ENCODE results near the gene GPM6B. TPM values are rescaled to one million over a fixed set of nuclear protein-coding genes. Genes with fewer than 3 reads are reported as not detected.

Gene GPM6B
- total and polyA plus RNA-seq, 2 of the 4 experiments (the other 2 are of a cell fraction): 4.2 to 5.9 TPM

- Histone ChIP-seq H4K91ac (ENCODE audit: insufficient read depth, low read depth, low read length) (no peak overlapping the region), H2BK5ac (ENCODE audit: low read depth, low read length, poor library complexity, severe bottlenecking) (no peak overlapping the region), H3K27ac (ENCODE audit: insufficient read depth, low read length) (no peak overlapping the region), H2BK120ac (ENCODE audit: low read depth, low read length) (no peak overlapping the region), H3K4ac (ENCODE audit: low read depth, low read length) (no peak overlapping the region), H2BK20ac (ENCODE audit: low read depth, low read length) (no peak overlapping the region), H3K9ac (ENCODE audit: low read depth, low read length) (no peak overlapping the region), H4K8ac (ENCODE audit: low read depth in 2 of 2, low read length in 2 of 2) (no peak overlapping the region), H3K4me1 (ENCODE audit: control insufficient read depth, insufficient read depth, low read length) (no peaks in the 10 kb centered on the region), H3K9me1 (ENCODE audit: insufficient read depth, low read length) (no peaks in the 10 kb centered on the region), H3K23ac (ENCODE audit: low read depth, low read length) (no peak overlapping the region), H3K79me1 (ENCODE audit: low read depth in 1 of 2, low read length in 2 of 2) (no peaks in the 10 kb centered on the region), H3K4me3 (ENCODE audit: insufficient read depth, low read depth, low read length) (no peak overlapping the region), H3K36me3 (ENCODE audit: control insufficient read depth, insufficient read depth, low read length) (no peaks in the 10 kb centered on the region), H2AK5ac (ENCODE audit: low read depth, low read length) (no peak overlapping the region), H2AFZ (replicated peaks; ENCODE audit: low read length, poor library complexity) (no peak overlapping the region), H2AK9ac (replicated peaks; ENCODE audit: low read depth, low read length, poor library complexity) (no peak overlapping the region), H3K27me3 (ENCODE audit: control insufficient read depth, insufficient read depth, low read length) (peaks cover 12% of the 10 kb centered on the region), H3K4me2 (ENCODE audit: low read depth, low read length) (no peak overlapping the region), H4K5ac (ENCODE audit: low read depth, low read length) (no peak overlapping the region), H2BK15ac (ENCODE audit: low read depth, low read length) (no peak overlapping the region), H3K9me3 (ENCODE audit: control insufficient read depth, insufficient read depth, low read length) (no peaks in the 10 kb centered on the region), H4K20me1 (ENCODE audit: insufficient read depth, low read length) (no peaks in the 10 kb centered on the region), H3K56ac (ENCODE audit: extremely low read depth, insufficient read depth, low read length) (no peak overlapping the region), H3K18ac (ENCODE audit: low read depth, low read length) (no peak overlapping the region), H3K14ac (replicated peaks; ENCODE audit: low read depth, low read length) (no peak overlapping the region)
- in situ Hi-C loops (cut with MboI; ENCODE audit: low sequenced_read_pairs): no loop called here
- ATAC-seq (ENCODE audit: low read depth) (no peak), DNase-seq (no peak)
- 60% methylated on average over 1 of the region's 6 CpGs; no CpG with 5 or more reads in 1 of the 2 experiments for WGBS, 2 experiments (ENCODE audit: extremely low coverage in 2 of 2, insufficient read length in 1 of 2)
- intact Hi-C loops (cut with micrococcal nuclease): no loop called here
- no peak for TF ChIP-seq USF2 (IDR thresholded peaks at IDR 0.05; ENCODE audit: low read depth, low read length)
- TF ChIP-seq MAZ (IDR thresholded peaks at IDR 0.05; ENCODE audit: borderline replicate concordance, low read depth, low read length): no peak
- TF ChIP-seq RCOR1 (IDR thresholded peaks at IDR 0.05; ENCODE audit: insufficient replicate concordance, low read length): no peak
- TF ChIP-seq RFX5 (IDR thresholded peaks at IDR 0.05; ENCODE audit: low read depth, low read length): no peak
- TF ChIP-seq FOS (IDR thresholded peaks at IDR 0.05; ENCODE audit: low read depth, low read length): no peak
- no peak for TF ChIP-seq BHLHE40 (IDR thresholded peaks at IDR 0.05; ENCODE audit: low read depth, low read length)
- no peak for TF ChIP-seq RAD21 (IDR thresholded peaks at IDR 0.05; ENCODE audit: low read length)
- TF ChIP-seq, protein P1, sequence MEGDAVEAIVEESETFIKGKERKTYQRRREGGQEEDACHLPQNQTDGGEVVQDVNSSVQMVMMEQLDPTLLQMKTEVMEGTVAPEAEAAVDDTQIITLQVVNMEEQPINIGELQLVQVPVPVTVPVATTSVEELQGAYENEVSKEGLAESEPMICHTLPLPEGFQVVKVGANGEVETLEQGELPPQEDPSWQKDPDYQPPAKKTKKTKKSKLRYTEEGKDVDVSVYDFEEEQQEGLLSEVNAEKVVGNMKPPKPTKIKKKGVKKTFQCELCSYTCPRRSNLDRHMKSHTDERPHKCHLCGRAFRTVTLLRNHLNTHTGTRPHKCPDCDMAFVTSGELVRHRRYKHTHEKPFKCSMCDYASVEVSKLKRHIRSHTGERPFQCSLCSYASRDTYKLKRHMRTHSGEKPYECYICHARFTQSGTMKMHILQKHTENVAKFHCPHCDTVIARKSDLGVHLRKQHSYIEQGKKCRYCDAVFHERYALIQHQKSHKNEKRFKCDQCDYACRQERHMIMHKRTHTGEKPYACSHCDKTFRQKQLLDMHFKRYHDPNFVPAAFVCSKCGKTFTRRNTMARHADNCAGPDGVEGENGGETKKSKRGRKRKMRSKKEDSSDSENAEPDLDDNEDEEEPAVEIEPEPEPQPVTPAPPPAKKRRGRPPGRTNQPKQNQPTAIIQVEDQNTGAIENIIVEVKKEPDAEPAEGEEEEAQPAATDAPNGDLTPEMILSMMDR (conservative IDR thresholded peaks at IDR 0.05; ENCODE audit: low read depth, low read length): no peak
- TF ChIP-seq MXI1 (IDR thresholded peaks at IDR 0.05; ENCODE audit: borderline replicate concordance, low read depth, low read length): no peak
- no peak for TF ChIP-seq NFE2L2 (IDR thresholded peaks at IDR 0.05; ENCODE audit: low read depth, low read length)
- TF ChIP-seq CEBPB (IDR thresholded peaks at IDR 0.05; ENCODE audit: low read depth, low read length): no peak
- TF ChIP-seq CHD1 (IDR thresholded peaks at IDR 0.05; ENCODE audit: low read depth, low read length): no peak
- TF ChIP-seq POLR2A (IDR thresholded peaks at IDR 0.05; ENCODE audit: low read depth, low read length): no peak
- TF ChIP-seq ELK1 (IDR thresholded peaks at IDR 0.05; ENCODE audit: borderline replicate concordance, low read depth, low read length): no peak
- TF ChIP-seq MAFK (IDR thresholded peaks at IDR 0.05; ENCODE audit: low read depth, low read length): no peak
- TF ChIP-seq SMC3 (IDR thresholded peaks at IDR 0.05; ENCODE audit: low read depth, low read length): no peak
- BruUV-seq (replicated peaks): no TSS peak
- CTCF ChIA-PET: no interaction called here
- POLR2A ChIA-PET (ENCODE audit: unreplicated experiment): no interaction called here
- dilution Hi-C loops (cut with HindIII; ENCODE audit: low sequenced_read_pairs, unreplicated experiment): no loop called here
Observed at GRCh38 chrX:13821738-13822137, 4.8 kb upstream of the GPM6B start.

Data from IMR-90 (cell line).